GM19099 (cell line): Measurements from ENCODE around the gene ZBTB7C.

Source experiments
- POLR2A ChIP-seq: IDR thresholded peaks from 3 replicates; pipeline ENCODE4 v1.6.1; 2011; ENCODE audit warnings: low read depth; ENCODE audit not compliant: insufficient read length; ENCODE audit errors: extremely low read depth

The ZBTB7C gene

GRCh38 chr18:48249854-48250253 is 159.3 kb downstream of the ZBTB7C start:
- TF ChIP-seq POLR2A, result no peak

- TF ChIP-seq POLR2A, result no peak
These were observed 164.7 kb downstream of the ZBTB7C start for GRCh38 chr18:48244530-48244929.

GRCh38 chr18:48238636-48239035 is 170.5 kb downstream of the ZBTB7C start:
- no peak for TF ChIP-seq POLR2A

GRCh38 chr18:48238206-48238605 is 171.0 kb downstream of the ZBTB7C start:
- no peak for TF ChIP-seq POLR2A

- TF ChIP-seq POLR2A, result no peak
These were observed 172.4 kb downstream of the ZBTB7C start for GRCh38 chr18:48236822-48237221.

- no peak for TF ChIP-seq POLR2A
These were observed 178.6 kb downstream of the ZBTB7C start for GRCh38 chr18:48230467-48231113.

GRCh38 chr18:48229552-48229981 is 179.6 kb downstream of the ZBTB7C start:
- TF ChIP-seq POLR2A, result no peak

GRCh38 chr18:48228841-48229240 is 180.3 kb downstream of the ZBTB7C start:
- TF ChIP-seq POLR2A, result no peak

- no peak for TF ChIP-seq POLR2A
These were observed 180.9 kb downstream of the ZBTB7C start for GRCh38 chr18:48228301-48228715.

- no peak for TF ChIP-seq POLR2A
These were observed 182.0 kb downstream of the ZBTB7C start for GRCh38 chr18:48227206-48227605.

GRCh38 chr18:48226401-48226800 is 182.8 kb downstream of the ZBTB7C start:
- TF ChIP-seq POLR2A, result no peak

GRCh38 chr18:48222118-48222517 is 187.1 kb downstream of the ZBTB7C start:
- TF ChIP-seq POLR2A, result no peak

- no peak for TF ChIP-seq POLR2A
These were observed 189.2 kb downstream of the ZBTB7C start for GRCh38 chr18:48219810-48220499.

- no peak for TF ChIP-seq POLR2A
These were observed 190.0 kb downstream of the ZBTB7C start for GRCh38 chr18:48219037-48219809.

- no peak for TF ChIP-seq POLR2A
These were observed 190.7 kb downstream of the ZBTB7C start for GRCh38 chr18:48218285-48219022.

- no peak for TF ChIP-seq POLR2A
These were observed 191.6 kb downstream of the ZBTB7C start for GRCh38 chr18:48217258-48218250.
